Activated naive CD4-positive, alpha-beta T cell (primary cell): ENCODE results near the gene CCDC47.

ENCODE experiments used
- DNase-seq, 4 experiments: peaks; one replicate each; lab custom pipeline; 2025; lab: John Stamatoyannopoulos, UW

CCDC47 gene

GRCh38 chr17:63698886-63699637 lies 74.3 kb downstream of the CCDC47 start:
- DNase-seq: peak; percentile 42 to 91 (median 66)

GRCh38 chr17:63698381-63698885 lies 75.0 kb downstream of the CCDC47 start:
- peak in 1 of 4 experiments; percentile 41 for DNase-seq

- peak; percentile 43 to 80 (median 62) for DNase-seq
These were observed 75.8 kb downstream of the CCDC47 start for GRCh38 chr17:63697341-63698286.

- DNase-seq: peak in 2 of 4 experiments; percentile 21 to 36
These were observed 76.9 kb downstream of the CCDC47 start for GRCh38 chr17:63696381-63696961.

- DNase-seq: no peak
These were observed 77.5 kb downstream of the CCDC47 start for GRCh38 chr17:63695889-63696288.
